WERI-Rb-1 (cell line): ENCODE measurements around the gene FOXRED2.

ENCODE experiments used
- DNase-seq: peaks from one replicate; pipeline ENCODE4 v3.0.0-alpha.2; 2020
- H3K27ac ChIP-seq: fragments of 250-450 bp; sonication (Bioruptor Pico); 2 replicates; pipeline ENCODE4 v1.5.1; 2020; ENCODE audit warnings: mild to moderate bottlenecking, moderate library complexity
- H3K27me3 ChIP-seq: fragments of 250-450 bp; sonication (Bioruptor Pico); 2 replicates; pipeline ENCODE4 v1.5.1; 2021; ENCODE audit warnings: mild to moderate bottlenecking, low read depth, moderate library complexity; ENCODE audit not compliant: insufficient read depth, severe bottlenecking
- H3K36me3 ChIP-seq: fragments of 250-450 bp; sonication (Bioruptor Pico); 2 replicates; pipeline ENCODE4 v1.5.1; 2020; ENCODE audit warnings: mild to moderate bottlenecking, moderate library complexity
- H3K4me3 ChIP-seq: 2 replicates; pipeline ENCODE4 v1.5.1; 2011; ENCODE audit warnings: low read depth, mild to moderate bottlenecking, control low read depth, low read length
- H3K9me3 ChIP-seq: fragments of 250-450 bp; sonication (Bioruptor Pico); 2 replicates; pipeline ENCODE4 v1.5.1; 2021; ENCODE audit warnings: mild to moderate bottlenecking, moderate library complexity; ENCODE audit not compliant: severe bottlenecking
- CTCF ChIP-seq: IDR thresholded peaks from 2 replicates; pipeline ENCODE4 v1.5.1; 2011; ENCODE audit warnings: low read depth, mild to moderate bottlenecking, control low read depth, inconsistent platforms, low read length

The FOXRED2 gene

GRCh38 chr22:36497910-36498665 lies 8.8 kb downstream of the FOXRED2 start:
- H3K27me3 ChIP-seq: no peaks in the 10 kb centered on the region
- 0 out of 2 replicates have a peak, but pooled peaks have one; percentile 12 for TF ChIP-seq CTCF
- no peaks in the 10 kb centered on the region for H3K9me3 ChIP-seq
- DNase-seq: peak; percentile 14
- H3K4me3 ChIP-seq: no peak overlapping the region
- H3K27ac ChIP-seq: no peak overlapping the region
- H3K36me3 ChIP-seq: peaks cover 93% of the 10 kb centered on the region

GRCh38 chr22:36493690-36494110 lies 13.1 kb downstream of the FOXRED2 start:
- Histone ChIP-seq H3K4me3 (no peak overlapping the region), H3K27ac (no peak overlapping the region), H3K9me3 (no peaks in the 10 kb centered on the region), H3K27me3 (no peaks in the 10 kb centered on the region), H3K36me3 (peaks cover 90% of the 10 kb centered on the region)
- no peak for TF ChIP-seq CTCF
- DNase-seq: no peak

DNA sequence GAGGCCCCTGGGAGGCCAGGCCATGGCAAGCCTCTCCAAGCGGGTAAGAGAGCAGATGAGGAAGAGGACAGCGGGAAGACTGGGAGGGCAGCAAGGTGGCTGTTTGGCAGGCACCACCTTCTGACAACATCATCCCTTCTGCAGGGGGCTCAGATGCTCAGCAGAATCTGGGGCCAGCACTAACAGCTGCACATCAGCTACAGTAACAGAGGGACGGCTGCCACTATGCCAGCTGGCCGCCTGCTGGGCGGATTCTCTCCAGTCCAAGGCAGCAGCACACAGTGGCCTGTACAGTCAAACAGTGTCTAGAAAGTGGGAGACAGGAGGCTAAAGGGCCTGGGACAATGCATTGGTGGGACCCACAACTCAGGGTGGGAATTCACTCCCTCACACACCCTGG lies 14.7 kb downstream of the FOXRED2 start:
- TF ChIP-seq CTCF: no peak
- Histone ChIP-seq H3K27ac (no peak overlapping the region), H3K9me3 (no peaks in the 10 kb centered on the region), H3K36me3 (peaks cover 88% of the 10 kb centered on the region), H3K4me3 (no peak overlapping the region), H3K27me3 (no peaks in the 10 kb centered on the region)
- DNase-seq: no peak

DNA sequence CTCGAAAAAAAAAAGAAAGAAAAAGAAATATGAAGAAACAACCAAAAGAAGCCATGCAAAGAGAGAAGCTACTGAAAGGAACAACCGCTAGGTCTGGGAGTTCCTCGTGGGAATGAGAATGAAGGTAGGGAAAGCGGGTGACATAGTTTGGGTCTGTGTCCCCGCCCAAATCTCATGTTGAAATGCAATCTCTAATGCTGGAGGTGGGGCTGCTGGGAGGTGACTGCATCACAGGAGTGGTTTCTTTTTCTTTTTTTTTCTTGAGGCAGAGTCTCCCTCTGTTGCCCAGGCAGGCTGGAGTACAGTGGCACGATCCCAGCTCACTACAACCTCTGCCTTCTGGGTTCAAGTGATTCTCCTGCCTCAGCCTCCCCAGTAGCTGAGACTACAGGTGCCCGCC lies 15.7 kb downstream of the FOXRED2 start:
- no peak for TF ChIP-seq CTCF
- Histone ChIP-seq H3K36me3 (peaks cover 89% of the 10 kb centered on the region), H3K9me3 (no peaks in the 10 kb centered on the region), H3K27me3 (no peaks in the 10 kb centered on the region), H3K4me3 (no peak overlapping the region), H3K27ac (no peak overlapping the region)
- DNase-seq: no peak

DNA sequence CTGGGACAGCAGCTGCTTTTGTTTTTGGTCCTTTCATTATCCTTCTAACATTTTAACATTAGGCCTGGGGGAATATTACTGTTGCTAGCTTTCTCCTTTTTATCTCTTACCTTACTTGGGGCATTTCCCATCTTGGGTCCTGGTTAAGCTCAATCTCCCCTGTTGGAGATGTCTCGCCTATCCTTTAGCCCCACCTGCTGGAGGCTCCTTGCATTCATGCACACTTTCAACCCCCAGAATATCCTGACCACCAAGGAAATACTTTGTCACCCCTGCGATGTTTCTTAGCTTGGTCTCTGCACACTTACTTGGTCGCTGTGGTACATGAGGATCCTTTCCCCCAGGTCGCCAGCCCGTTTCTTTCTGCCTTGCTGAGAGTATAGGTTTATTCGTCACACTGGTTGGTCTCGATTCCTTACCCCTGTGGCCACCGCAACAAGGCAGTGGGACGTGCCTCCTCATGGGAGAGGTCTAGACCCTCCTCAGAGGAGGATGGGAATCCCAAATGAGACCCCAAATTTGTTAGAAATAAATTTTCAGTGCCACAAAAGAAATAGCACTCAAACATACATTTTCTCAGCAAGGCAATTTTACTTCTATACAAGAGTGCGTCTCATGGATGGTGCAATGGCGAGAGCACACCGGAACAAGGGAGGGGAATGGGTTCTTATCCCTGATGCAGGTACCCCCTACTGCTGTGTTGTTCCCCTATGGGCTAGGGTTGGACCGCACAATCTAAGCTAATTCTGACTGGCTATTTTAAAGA lies 20.0 kb downstream of the FOXRED2 start:
- H3K36me3 ChIP-seq: peaks cover 49% of the 10 kb centered on the region
- no peak overlapping the region for H3K27ac ChIP-seq
- peak; percentile 56 for DNase-seq
- H3K27me3 ChIP-seq: no peaks in the 10 kb centered on the region
- no peaks in the 10 kb centered on the region for H3K9me3 ChIP-seq
- no peak overlapping the region for H3K4me3 ChIP-seq
- peak; percentile 67 for TF ChIP-seq CTCF
